ENCODE results near the gene WDR26. TPM values are rescaled to one million over a fixed set of nuclear protein-coding genes. Genes with fewer than 3 reads are reported as not detected.

Gene WDR26
- total RNA-seq, 1 donor from 2014 or later, result 110 TPM

- H3K4me1 Mint-ChIP-seq (ENCODE audit: low read depth, unreplicated experiment), result peaks cover 3% of the 10 kb centered on the region
- peaks cover 8% of the 10 kb centered on the region for H3K9me3 Mint-ChIP-seq (ENCODE audit: unreplicated experiment)
- no peak for DNase-seq
- no peak for TF ChIP-seq CTCF (IDR thresholded peaks at IDR 0.05; ENCODE audit: partially characterized antibody, unreplicated experiment)
- peaks cover 6% of the 10 kb centered on the region for H3K36me3 Mint-ChIP-seq (ENCODE audit: unreplicated experiment)
- H3K27ac Mint-ChIP-seq (ENCODE audit: unreplicated experiment), result peak overlapping the region; percentile 43
- H3K4me3 Mint-ChIP-seq (ENCODE audit: unreplicated experiment), result no peak overlapping the region
- H3K27me3 Mint-ChIP-seq (ENCODE audit: unreplicated experiment), result peaks cover 2% of the 10 kb centered on the region
These were observed 95.1 kb downstream of the WDR26 start for GRCh38 chr1:224339442-224340033.

GRCh38 chr1:224338150-224338838 lies 96.3 kb downstream of the WDR26 start:
- Mint-ChIP-seq H3K27me3 (ENCODE audit: unreplicated experiment) (peaks cover 2% of the 10 kb centered on the region), H3K36me3 (ENCODE audit: unreplicated experiment) (peaks cover 6% of the 10 kb centered on the region), H3K9me3 (ENCODE audit: unreplicated experiment) (peaks cover 8% of the 10 kb centered on the region), H3K4me1 (ENCODE audit: low read depth, unreplicated experiment) (peaks cover 3% of the 10 kb centered on the region), H3K27ac (ENCODE audit: unreplicated experiment) (no peak overlapping the region), H3K4me3 (ENCODE audit: unreplicated experiment) (no peak overlapping the region)
- no peak for TF ChIP-seq CTCF (IDR thresholded peaks at IDR 0.05; ENCODE audit: partially characterized antibody, unreplicated experiment)
- DNase-seq, result no peak

Small RNA genes lying within 50 kb of the gene (microRNA-seq; reads per million reads assigned to microRNA genes)
- 9.2 reads per million, percentile 46 among the genes with 10 or more reads in this experiment for gene MIR4742 (ENCODE audit: unreplicated experiment)

Other genes starting within 250 kb of the WDR26 start
- 36.9 TPM for gene NVL, start 104.6 kb downstream of the WDR26 start, total RNA-seq (ENCODE audit: unreplicated experiment)
- gene CNIH4, start 77.9 kb downstream of the WDR26 start, total RNA-seq (ENCODE audit: unreplicated experiment), result 85.5 TPM
- 4.4 TPM for gene CNIH3, start 181.5 kb upstream of the WDR26 start, total RNA-seq (ENCODE audit: unreplicated experiment)

Data from glutamatergic neuron (in vitro differentiated cells).